IMR-90 (cell line): ENCODE data around the gene CHRNA5. TPM values are rescaled to one million over a fixed set of nuclear protein-coding genes. Genes with fewer than 3 reads are reported as not detected.

ENCODE experiments used
- ATAC-seq: fragments of 200-7000 bp; cut with Tn5 transposase; 2 replicates; pipeline ENCODE4 v1.9.1; 2020; ENCODE audit warnings: low read depth, mild to moderate bottlenecking, moderate library complexity
- BruUV-seq: library from RNA; stranded (reverse); fragments of 400-500 nt; replicated peaks from 2 replicates; lab custom pipeline; 2021; lab: Mats Ljungman, UMichigan
- CTCF ChIA-PET: fragments of 300-600 bp; formaldehyde crosslinking; extraction: SDS; loops from one replicate; lab custom pipeline; 2021; ENCODE audit warnings: antibody characterized with exemption; lab: Yijun Ruan, JAX
- POLR2A ChIA-PET: fragments of 300-600 bp; sonication (Branson Sonifier 250); formaldehyde crosslinking; loops from one replicate; lab custom pipeline; 2022; ENCODE audit warnings: antibody characterized with exemption; ENCODE audit not compliant: unreplicated experiment; lab: Charles Lee
- DNase-seq: peaks from one replicate; pipeline ENCODE4 v3.0.0; 2013
- H2AFZ ChIP-seq: replicated peaks from 2 replicates; pipeline ENCODE3; 2013; ENCODE audit warnings: low read length, mild to moderate bottlenecking; ENCODE audit not compliant: poor library complexity
- H2AK5ac ChIP-seq: 2 replicates; pipeline ENCODE4 v1.6.1; 2013; ENCODE audit warnings: low read depth, low read length, inconsistent platforms
- H2AK9ac ChIP-seq: replicated peaks from 2 replicates; pipeline ENCODE3; 2013; ENCODE audit warnings: mild to moderate bottlenecking, low read depth, low read length, moderate library complexity; ENCODE audit not compliant: poor library complexity
- H2BK120ac ChIP-seq: 2 replicates; pipeline ENCODE4 v1.6.1; 2013; ENCODE audit warnings: low read depth, low read length, inconsistent platforms
- H2BK15ac ChIP-seq: 3 replicates; pipeline ENCODE4 v1.6.1; 2013; ENCODE audit warnings: low read depth, low read length, inconsistent platforms
- H2BK20ac ChIP-seq: 2 replicates; pipeline ENCODE4 v1.6.1; 2013; ENCODE audit warnings: low read depth, mild to moderate bottlenecking, inconsistent platforms, low read length, moderate library complexity
- H2BK5ac ChIP-seq: 2 replicates; pipeline ENCODE4 v1.6.1; 2013; ENCODE audit warnings: mild to moderate bottlenecking, low read depth, low read length, inconsistent platforms; ENCODE audit not compliant: poor library complexity, severe bottlenecking
- H3K14ac ChIP-seq: replicated peaks from 2 replicates; pipeline ENCODE4 v1.6.1; 2013; ENCODE audit warnings: low read depth, low read length, inconsistent platforms
- H3K18ac ChIP-seq: 2 replicates; pipeline ENCODE4 v1.6.1; 2013; ENCODE audit warnings: low read depth, low read length, control low read depth
- H3K23ac ChIP-seq: 2 replicates; pipeline ENCODE4 v1.6.1; 2013; ENCODE audit warnings: low read depth, low read length, inconsistent platforms
- H3K27ac ChIP-seq: 2 replicates; pipeline ENCODE4 v1.5.1; 2013; ENCODE audit warnings: mild to moderate bottlenecking, control low read depth, low read length; ENCODE audit not compliant: insufficient read depth
- H3K27me3 ChIP-seq: 2 replicates; pipeline ENCODE4 v1.6.1; 2013; ENCODE audit warnings: low read length; ENCODE audit not compliant: control insufficient read depth, insufficient read depth
- H3K36me3 ChIP-seq: 2 replicates; pipeline ENCODE4 v1.6.1; 2013; ENCODE audit warnings: low read length, mixed read lengths; ENCODE audit not compliant: control insufficient read depth, insufficient read depth
- H3K4ac ChIP-seq: 2 replicates; pipeline ENCODE4 v1.6.1; 2013; ENCODE audit warnings: low read depth, low read length, inconsistent platforms
- H3K4me1 ChIP-seq: 2 replicates; pipeline ENCODE4 v1.6.1; 2013; ENCODE audit warnings: low read length, mixed read lengths; ENCODE audit not compliant: control insufficient read depth, insufficient read depth
- H3K4me2 ChIP-seq: 2 replicates; pipeline ENCODE4 v1.6.1; 2013; ENCODE audit warnings: low read depth, mild to moderate bottlenecking, control low read depth, low read length, moderate library complexity
- H3K4me3 ChIP-seq: 2 replicates; pipeline ENCODE4 v1.5.1; 2013; ENCODE audit warnings: low read depth, mild to moderate bottlenecking, control low read depth, low read length, moderate library complexity; ENCODE audit not compliant: insufficient read depth
- H3K56ac ChIP-seq: 2 replicates; pipeline ENCODE4 v1.6.1; 2013; ENCODE audit warnings: low read length, inconsistent platforms; ENCODE audit not compliant: insufficient read depth; ENCODE audit errors: extremely low read depth
- H3K79me1 ChIP-seq, 2 experiments: 2 replicates each; pipeline ENCODE4 v1.6.1; 2013; ENCODE audit warnings: low read length in 2 of 2, inconsistent platforms in 1 of 2, low read depth in 1 of 2
- H3K9ac ChIP-seq: 2 replicates; pipeline ENCODE4 v1.6.1; 2013; ENCODE audit warnings: low read depth, low read length, control low read depth
- H3K9me1 ChIP-seq: 2 replicates; pipeline ENCODE4 v1.6.1; 2013; ENCODE audit warnings: low read length, inconsistent platforms; ENCODE audit not compliant: insufficient read depth
- H3K9me3 ChIP-seq: 2 replicates; pipeline ENCODE4 v1.6.1; 2013; ENCODE audit warnings: low read length; ENCODE audit not compliant: control insufficient read depth, insufficient read depth
- H4K20me1 ChIP-seq: 2 replicates; pipeline ENCODE4 v1.6.1; 2013; ENCODE audit warnings: low read length, inconsistent platforms; ENCODE audit not compliant: insufficient read depth
- H4K5ac ChIP-seq: 2 replicates; pipeline ENCODE4 v1.6.1; 2013; ENCODE audit warnings: mild to moderate bottlenecking, low read depth, low read length, control low read depth
- H4K8ac ChIP-seq, 2 experiments: 2 replicates each; pipeline ENCODE4 v1.6.1; 2013; ENCODE audit warnings: low read depth in 2 of 2, low read length in 2 of 2, control low read depth in 1 of 2, inconsistent platforms in 1 of 2
- H4K91ac ChIP-seq: 2 replicates; pipeline ENCODE4 v1.6.1; 2013; ENCODE audit warnings: low read depth, low read length, inconsistent platforms; ENCODE audit not compliant: insufficient read depth
- CHD1 ChIP-seq: IDR thresholded peaks from 2 replicates; pipeline ENCODE4 v1.6.1; 2012; ENCODE audit warnings: low read depth, low read length, improper control_type of control experiment
- CTCF ChIP-seq: conservative IDR thresholded peaks from 2 replicates; pipeline ENCODE4 v1.5.1; 2012; ENCODE audit warnings: mild to moderate bottlenecking, low read depth, low read length, improper control_type of control experiment
- NFE2L2 ChIP-seq: fragments of 150-350 bp; IDR thresholded peaks from 2 replicates; pipeline ENCODE4 v1.6.1; 2016; ENCODE audit warnings: low read depth, mild to moderate bottlenecking, low read length
- RAD21 ChIP-seq: IDR thresholded peaks from 2 replicates; pipeline ENCODE4 v1.6.1; 2012; ENCODE audit warnings: low read length, improper control_type of control experiment
- SMC3 ChIP-seq: fragments of 150-350 bp; IDR thresholded peaks from 2 replicates; pipeline ENCODE4 v1.6.1; 2016; ENCODE audit warnings: low read depth, mild to moderate bottlenecking, antibody characterized with exemption, low read length, moderate library complexity
- WGBS, 2 experiments: methylation state at CpG; one replicate each; pipeline versions ENCODE4 v1.1.5 to v1.1.7; 2013; ENCODE audit warnings: missing lambda C conversion rate in 2 of 2; ENCODE audit not compliant: insufficient read length in 1 of 2; ENCODE audit errors: extremely low coverage in 2 of 2; 5-methylcytosine and 5-hydroxymethylcytosine counted together
- dilution Hi-C: fragments of 300-500 bp; cut with HindIII; formaldehyde crosslinking; loops from one replicate; pipeline ENCODE4 v1.14.3; 2018; ENCODE audit warnings: low sequenced_read_pairs; ENCODE audit not compliant: unreplicated experiment
- in situ Hi-C: fragments of 300-500 bp; cut with MboI; formaldehyde crosslinking; loops from 3 replicates; pipeline ENCODE4 v1.14.3; 2019; ENCODE audit warnings: low sequenced_read_pairs, inconsistent platforms, mixed read lengths
- intact Hi-C: fragments of 100-400 bp; cut with micrococcal nuclease; formaldehyde crosslinking; loops from 2 replicates; pipeline ENCODE4 v1.10.0; 2022
- polyA plus RNA-seq, 3 experiments: library from polyadenylated mRNA; depleted of rRNA; stranded (reverse); fragments of >200 nt; gene quantifications; 2 replicates each; pipeline ENCODE4 v1.2.3, GENCODE V29; 2012; ENCODE audit warnings: low replicate concordance in 1 of 3
- total RNA-seq: library from RNA; depleted of rRNA; stranded (reverse); fragments of >200 nt; gene quantifications from 2 replicates; pipeline ENCODE4 v1.2.3, GENCODE V29; 2012

Gene CHRNA5
- total and polyA plus RNA-seq, 2 of the 4 experiments (the other 2 are of a cell fraction) = 0.54 to 0.94 TPM

- H2AK9ac ChIP-seq = no peak overlapping the region
- no peak overlapping the region for H2BK20ac ChIP-seq
- H3K4me2 ChIP-seq = no peak overlapping the region
- no peak overlapping the region for H2BK120ac ChIP-seq
- no peak overlapping the region for H3K56ac ChIP-seq
- in situ Hi-C loops = no loop called here
- no peak overlapping the region for H3K14ac ChIP-seq
- no peaks in the 10 kb centered on the region for H3K4me1 ChIP-seq
- no TSS peak for BruUV-seq
- H3K9ac ChIP-seq = no peak overlapping the region
- no peaks in the 10 kb centered on the region for H3K36me3 ChIP-seq
- no peak overlapping the region for H4K5ac ChIP-seq
- DNase-seq = no peak
- H3K9me3 ChIP-seq = no peaks in the 10 kb centered on the region
- TF ChIP-seq CTCF (no peak), CHD1 (no peak), RAD21 (no peak), NFE2L2 (no peak), SMC3 (no peak)
- H3K23ac ChIP-seq = no peak overlapping the region
- H4K91ac ChIP-seq = no peak overlapping the region
- H3K79me1 ChIP-seq = no peaks in the 10 kb centered on the region
- no peak overlapping the region for H2BK5ac ChIP-seq
- intact Hi-C loops = no loop called here
- no CpG with 5 or more reads among the region's 3 CpGs for WGBS, 2 experiments
- no peaks in the 10 kb centered on the region for H4K20me1 ChIP-seq
- no peak overlapping the region for H2AFZ ChIP-seq
- dilution Hi-C loops = no loop called here
- no peak overlapping the region for H2AK5ac ChIP-seq
- H4K8ac ChIP-seq = no peak overlapping the region
- no peak overlapping the region for H3K27ac ChIP-seq
- H3K4ac ChIP-seq = no peak overlapping the region
- ATAC-seq = no peak
- no peaks in the 10 kb centered on the region; the same call in 1 of the 2 replicates for H3K27me3 ChIP-seq
- ChIA-PET POLR2A (no interaction called here), CTCF (no interaction called here)
- H3K18ac ChIP-seq = no peak overlapping the region
- no peaks in the 10 kb centered on the region for H3K9me1 ChIP-seq
- no peak overlapping the region for H3K4me3 ChIP-seq
- H2BK15ac ChIP-seq = no peak overlapping the region
These were observed 33.0 kb downstream of the CHRNA5 start for GRCh38 chr15:78598348-78598747.
